ENCODE data around the gene ZNF280A. TPM values are rescaled to one million over a fixed set of nuclear protein-coding genes. Genes with fewer than 3 reads are reported as not detected.
"Not testable (repeated sequence)": the region's sequence is repeated elsewhere in the genome, so short reads cannot be mapped to it uniquely, and the experiment has no call there.

Gene ZNF280A
- total RNA-seq, 4 donors from 2014 or later = 0.21 to 0.59 TPM; not detected in 2

- no peak overlapping the region for H3K4me3 ChIP-seq
- no peak for TF ChIP-seq POLR2A (IDR thresholded peaks at IDR 0.05)
- no peak for TF ChIP-seq EP300 (IDR thresholded peaks at IDR 0.05)
- no peak for TF ChIP-seq CTCF (IDR thresholded peaks at IDR 0.05)
- H3K27me3 ChIP-seq = no peaks in the 10 kb centered on the region
- 94 to 95% methylated on average over 2 of the region's 2 CpGs for WGBS, 2 donors
- DNase-seq (ENCODE audit: low spot score in 2 of 2) = no peak
- peaks cover 0 to 4% (median 0%) of the 10 kb centered on the region in 4 donors for H3K4me1 ChIP-seq
- H3K27ac ChIP-seq = no peak overlapping the region
- peaks cover 0 to 24% (median 4%) of the 10 kb centered on the region in 4 donors for H3K9me3 ChIP-seq
- no peaks in the 10 kb centered on the region for H3K36me3 ChIP-seq
Measured at GRCh38 chr22:22513619-22514018, 6.5 kb downstream of the ZNF280A start.

GRCh38 chr22:22512951-22513350 lies 7.1 kb downstream of the ZNF280A start:
- 66 to 78% methylated on average over 5 of the region's 5 CpGs for WGBS, 2 donors
- Histone ChIP-seq H3K4me1 (peaks cover 0 to 9% (median 0%) of the 10 kb centered on the region in 4 donors), H3K27ac (no peak overlapping the region), H3K27me3 (no peaks in the 10 kb centered on the region), H3K9me3 (peaks cover 0 to 29% (median 4%) of the 10 kb centered on the region in 4 donors), H3K36me3 (no peaks in the 10 kb centered on the region), H3K4me3 (no peak overlapping the region)
- no peak for TF ChIP-seq CTCF (IDR thresholded peaks at IDR 0.05)
- no peak for TF ChIP-seq EP300 (IDR thresholded peaks at IDR 0.05)
- no peak for TF ChIP-seq POLR2A (IDR thresholded peaks at IDR 0.05)
- DNase-seq (ENCODE audit: low spot score in 2 of 2) = no peak

- not testable (repeated sequence) for H3K27ac ChIP-seq; H3K4me1 ChIP-seq; H3K27me3 ChIP-seq; H3K36me3 ChIP-seq; H3K4me3 ChIP-seq; DNase-seq (ENCODE audit: low spot score in 2 of 2)
- peaks cover 0 to 29% (median 4%) of the 10 kb centered on the region in 4 donors for H3K9me3 ChIP-seq
- WGBS, 2 donors = 95% methylated on average over 7 of the region's 7 CpGs
Measured at GRCh38 chr22:22510833-22511232, 9.2 kb downstream of the ZNF280A start.

- peaks cover 0 to 29% (median 4%) of the 10 kb centered on the region in 4 donors for H3K9me3 ChIP-seq
- WGBS, 2 donors = 92 to 97% methylated on average over 6 of the region's 6 CpGs
- not testable (repeated sequence) for H3K4me3 ChIP-seq; H3K36me3 ChIP-seq; H3K27ac ChIP-seq; H3K4me1 ChIP-seq; DNase-seq (ENCODE audit: low spot score in 2 of 2); H3K27me3 ChIP-seq
Measured at GRCh38 chr22:22509912-22510311, 10.2 kb downstream of the ZNF280A start.

GRCh38 chr22:22508274-22509176 lies 11.5 kb downstream of the ZNF280A start, which contains the start of gene ZNF280B:
TSS of gene ZNF280B (minus strand) at chr22:22508742. CDS start at chr22:22489398, 19,344 bp downstream.
- DNase-seq (ENCODE audit: low spot score in 2 of 2) = no peak
- Histone ChIP-seq H3K4me1 (peaks cover 0 to 9% (median 0%) of the 10 kb centered on the region in 4 donors), H3K27ac (no peak within 1 kb of the TSS), H3K9me3 (peaks cover 0 to 29% (median 4%) of the 10 kb centered on the region in 4 donors), H3K4me3 (peak within 1 kb of the TSS; percentile 12 to 50 (median 33)), H3K36me3 (no peaks in the 10 kb centered on the region), H3K27me3 (no peaks in the 10 kb centered on the region)
- 3 to 4% methylated on average over 50 to 58 of the region's 72 CpGs for WGBS, 2 donors
- TF ChIP-seq POLR2A (IDR thresholded peaks at IDR 0.05) (peak in 1 of 2 donors; percentile 7), CTCF (IDR thresholded peaks at IDR 0.05) (peak in 4 of 5 experiments; percentile 11 to 41 (median 22)), EP300 (IDR thresholded peaks at IDR 0.05) (no peak)

- Histone ChIP-seq H3K27me3 (no peaks in the 10 kb centered on the region), H3K9me3 (peaks cover 0 to 29% (median 4%) of the 10 kb centered on the region in 4 donors), H3K4me1 (peaks cover 0 to 9% (median 0%) of the 10 kb centered on the region in 4 donors), H3K27ac (no peak overlapping the region), H3K36me3 (no peaks in the 10 kb centered on the region), H3K4me3 (peak overlapping the region in 3 of 4 donors; percentile 20 to 50 (median 46))
- TF ChIP-seq POLR2A (IDR thresholded peaks at IDR 0.05) (no peak), EP300 (IDR thresholded peaks at IDR 0.05) (no peak), CTCF (IDR thresholded peaks at IDR 0.05) (no peak)
- DNase-seq (ENCODE audit: low spot score in 2 of 2) = no peak
- 35 to 39% methylated on average over 13 of the region's 13 CpGs for WGBS, 2 donors
Measured at GRCh38 chr22:22507743-22508273, 12.3 kb downstream of the ZNF280A start.
